MM.1S (cell line): Measurements from ENCODE around the gene SPOP.

ENCODE experiments used
- EZH2 ChIP-seq: fragments of 300-600 bp; sonication (generic); optimal IDR thresholded peaks from 2 replicates; pipeline ENCODE3; 2017; ENCODE audit warnings: low read depth, mild to moderate bottlenecking, antibody characterized with exemption, low read length, mixed read lengths
- EZH2phosphoT487 ChIP-seq: fragments of 300-600 bp; sonication (generic); IDR thresholded peaks from 2 replicates; pipeline ENCODE4 v1.6.1; 2018; ENCODE audit warnings: antibody characterized with exemption, low read length
- TF ChIP-seq, protein P1 (sequence below): fragments of 300-600 bp; sonication (generic); IDR thresholded peaks from 2 replicates; pipeline ENCODE4 v1.5.1; 2016; ENCODE audit warnings: antibody characterized with exemption, low read length, mixed read lengths

DNA sequence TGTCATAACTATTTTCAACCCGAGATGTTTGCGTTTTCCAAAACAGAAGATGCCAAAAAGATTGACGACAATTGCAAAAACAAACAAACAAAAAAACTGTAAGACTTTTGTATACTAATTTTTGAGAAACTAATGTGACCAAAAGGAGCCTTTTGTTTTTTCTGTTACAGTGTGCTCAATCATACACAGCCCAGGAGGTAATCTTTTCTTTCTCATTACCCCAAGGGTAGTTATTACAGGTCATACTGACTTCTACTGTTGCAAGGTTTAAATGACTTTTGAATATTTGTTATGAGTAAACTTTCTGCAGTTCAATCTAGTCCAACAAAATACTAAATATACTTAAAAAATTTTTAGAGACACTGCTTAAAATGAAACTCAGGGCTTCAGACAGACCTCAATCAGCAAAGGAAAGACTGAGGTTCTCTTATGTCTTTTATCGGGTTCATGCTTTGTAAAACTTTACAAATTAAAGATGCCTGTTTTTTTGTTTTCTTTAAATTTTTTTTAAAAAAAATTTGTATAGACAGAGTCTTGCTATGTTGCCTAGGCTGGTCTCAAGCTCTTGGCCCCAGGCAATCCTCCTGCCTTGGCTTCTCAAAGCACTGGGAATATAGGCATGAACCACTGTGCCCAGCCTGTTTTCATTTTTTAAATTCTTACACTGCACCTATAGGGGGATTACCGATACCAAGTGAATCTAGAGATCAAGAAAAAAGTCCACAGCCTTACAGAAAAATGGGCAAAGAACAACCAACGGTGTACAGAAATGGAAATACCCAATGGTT, 47.6 kb downstream of the SPOP start:
- TF ChIP-seq EZH2 (no peak), EZH2phosphoT487 (no peak)
- TF ChIP-seq, protein P1, sequence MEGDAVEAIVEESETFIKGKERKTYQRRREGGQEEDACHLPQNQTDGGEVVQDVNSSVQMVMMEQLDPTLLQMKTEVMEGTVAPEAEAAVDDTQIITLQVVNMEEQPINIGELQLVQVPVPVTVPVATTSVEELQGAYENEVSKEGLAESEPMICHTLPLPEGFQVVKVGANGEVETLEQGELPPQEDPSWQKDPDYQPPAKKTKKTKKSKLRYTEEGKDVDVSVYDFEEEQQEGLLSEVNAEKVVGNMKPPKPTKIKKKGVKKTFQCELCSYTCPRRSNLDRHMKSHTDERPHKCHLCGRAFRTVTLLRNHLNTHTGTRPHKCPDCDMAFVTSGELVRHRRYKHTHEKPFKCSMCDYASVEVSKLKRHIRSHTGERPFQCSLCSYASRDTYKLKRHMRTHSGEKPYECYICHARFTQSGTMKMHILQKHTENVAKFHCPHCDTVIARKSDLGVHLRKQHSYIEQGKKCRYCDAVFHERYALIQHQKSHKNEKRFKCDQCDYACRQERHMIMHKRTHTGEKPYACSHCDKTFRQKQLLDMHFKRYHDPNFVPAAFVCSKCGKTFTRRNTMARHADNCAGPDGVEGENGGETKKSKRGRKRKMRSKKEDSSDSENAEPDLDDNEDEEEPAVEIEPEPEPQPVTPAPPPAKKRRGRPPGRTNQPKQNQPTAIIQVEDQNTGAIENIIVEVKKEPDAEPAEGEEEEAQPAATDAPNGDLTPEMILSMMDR, result no peak
